Naive thymus-derived CD8-positive, alpha-beta T cell (primary cell): ENCODE measurements around the gene FXR2. TPM values are rescaled to one million over a fixed set of nuclear protein-coding genes. Genes with fewer than 3 reads are reported as not detected.
A peak's percentile ranks its signal among the peaks of the same experiment; 100 is the strongest.

Source experiments
- ATAC-seq, 2 donors: fragments of 150-1000 bp; cut with Tn5 transposase in 1 of 2; sonication (Bioruptor Pico), chemical (Tn5 transposase) in 1 of 2; 1 replicate in 1 of 2; 2 replicates in 1 of 2; pipeline ENCODE4 v1.10.0; 2021; ENCODE audit warnings: mild to moderate bottlenecking in 2 of 2, moderate library complexity in 2 of 2
- POLR2A ChIA-PET: fragments of 350-600 bp; sonication (Branson Sonifier 250); formaldehyde crosslinking; loops from one replicate; lab custom pipeline; 2021; ENCODE audit warnings: antibody characterized with exemption; lab: Charles Lee
- DNase-seq, 10 donors: peaks; one replicate each; pipeline versions ENCODE4 v3.0.0 to v3.0.0-alpha.2; 2020 to 2022
- H3K27ac Mint-ChIP-seq, 10 donors: one replicate each; pipeline ENCODE4 v1.8.0; 2020 to 2022; ENCODE audit warnings: mild to moderate bottlenecking in 10 of 10, mixed read lengths in 10 of 10, moderate library complexity in 4 of 10, inconsistent platforms in 1 of 10
- H3K27me3 Mint-ChIP-seq, 5 donors: one replicate each; pipeline ENCODE4 v1.8.0; 2021 to 2022; ENCODE audit warnings: mixed read lengths in 5 of 5
- H3K36me3 Mint-ChIP-seq, 3 donors: one replicate each; pipeline ENCODE4 v1.8.0; 2020 to 2022; ENCODE audit warnings: mixed read lengths in 3 of 3, mild to moderate bottlenecking in 2 of 3, inconsistent platforms in 1 of 3
- H3K4me1 Mint-ChIP-seq, 4 donors: one replicate each; pipeline ENCODE4 v1.8.0; 2021 to 2022; ENCODE audit warnings: mixed read lengths in 4 of 4
- H3K4me3 Mint-ChIP-seq, 10 donors: one replicate each; pipeline ENCODE4 v1.8.0; 2020 to 2022; ENCODE audit warnings: mild to moderate bottlenecking in 10 of 10, mixed read lengths in 10 of 10, moderate library complexity in 6 of 10, inconsistent platforms in 1 of 10
- H3K9me3 Mint-ChIP-seq, 9 donors: one replicate each; pipeline ENCODE4 v1.8.0; 2020 to 2022; ENCODE audit warnings: mixed read lengths in 9 of 9, mild to moderate bottlenecking in 3 of 9, inconsistent platforms in 1 of 9, moderate library complexity in 1 of 9
- polyA plus RNA-seq, 3 donors: library from polyadenylated mRNA; unstranded; fragments of 300-500 nt; fragmentation: Illumina TruSeq; gene quantifications; one replicate each; pipeline ENCODE4 v1.2.3, GENCODE V29; 2021
- total RNA-seq, 8 experiments: library from RNA in 2 of 8; stranded (reverse) in 2 of 8; gene quantifications; one replicate each; pipeline ENCODE4 v1.2.3 and lab custom pipeline; 2021 to 2026

Gene FXR2
- total and polyA plus RNA-seq, 5 experiments from 2014 or later: 11.8 to 39.0 (median 17.8) TPM

DNA sequence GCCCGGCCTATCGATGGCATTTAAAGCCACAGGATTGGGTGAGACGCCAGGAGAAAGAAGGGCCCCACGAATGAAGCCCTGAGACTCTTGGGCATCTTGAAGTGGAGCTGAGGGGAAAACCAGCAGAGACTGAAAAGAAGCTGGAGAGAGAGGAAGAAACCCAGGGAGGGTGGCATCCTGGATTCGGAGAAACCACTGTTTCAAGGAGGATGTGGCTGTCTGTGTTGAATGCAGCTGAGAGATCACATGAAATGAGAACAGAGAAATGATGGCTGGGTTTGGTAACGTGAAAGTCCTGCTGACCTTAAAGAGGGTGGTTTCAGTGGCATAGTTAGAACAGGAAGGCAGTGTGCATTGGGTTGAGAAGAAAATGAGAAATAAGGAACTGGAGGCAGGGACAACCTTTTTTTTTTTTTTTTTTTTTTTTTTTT is 62.1 kb downstream of the FXR2 start:
- Mint-ChIP-seq H3K4me1 (peaks cover 39 to 78% (median 72%) of the 10 kb centered on the region in 4 donors), H3K36me3 (peaks cover 0 to 13% (median 0%) of the 10 kb centered on the region in 3 donors), H3K27me3 (no peaks in the 10 kb centered on the region), H3K9me3 (no peaks in the 10 kb centered on the region), H3K4me3 (peak overlapping the region; percentile 42 to 88 (median 75)), H3K27ac (peak overlapping the region; percentile 78 to 97 (median 90))
- POLR2A ChIA-PET: interaction anchor here (0.6 to 1.5 kb wide), 17 partner anchors 9 to 202 kb away, joined by 3 to 13 read pairs (median 5); partner anchors contain the start of genes SENP3, SPEM3 and TMEM256
- ATAC-seq (peak; percentile 47 to 71), DNase-seq (peak in 6 of 10 donors; percentile 37 to 75 (median 42))

DNA sequence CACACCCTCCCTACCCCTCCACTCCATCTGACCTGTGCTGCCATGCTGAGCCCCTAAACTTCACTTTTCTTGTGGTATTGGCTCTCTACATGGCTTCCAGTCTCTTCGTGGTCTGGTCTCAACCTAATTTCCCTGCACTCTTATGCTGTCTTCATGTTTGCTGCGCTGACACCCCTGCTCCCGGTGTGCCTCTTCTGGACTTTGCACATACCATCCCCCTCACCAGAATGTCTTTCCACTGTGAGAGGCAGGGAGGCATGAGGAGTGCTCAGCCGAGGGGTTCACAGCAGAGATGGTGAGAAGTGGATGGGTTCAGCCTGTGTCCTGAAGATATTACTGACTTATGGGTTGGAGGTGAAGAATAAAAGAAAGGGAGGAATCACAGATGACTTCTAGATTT is 63.3 kb downstream of the FXR2 start:
- Mint-ChIP-seq H3K4me1 (peaks cover 39 to 73% (median 71%) of the 10 kb centered on the region in 4 donors), H3K27ac (peak overlapping the region; percentile 66 to 97 (median 90)), H3K27me3 (no peaks in the 10 kb centered on the region), H3K4me3 (peak overlapping the region in 9 of 10 donors; percentile 10 to 76 (median 57)), H3K9me3 (no peaks in the 10 kb centered on the region), H3K36me3 (peaks cover 0 to 10% (median 0%) of the 10 kb centered on the region in 3 donors)
- ATAC-seq: no peak
- POLR2A ChIA-PET: interaction anchor here (1.1 to 1.5 kb wide), 2 partner anchors 10 to 36 kb away, joined by 6 to 13 read pairs; partner anchors contain the start of gene SENP3
- DNase-seq: no peak

DNA sequence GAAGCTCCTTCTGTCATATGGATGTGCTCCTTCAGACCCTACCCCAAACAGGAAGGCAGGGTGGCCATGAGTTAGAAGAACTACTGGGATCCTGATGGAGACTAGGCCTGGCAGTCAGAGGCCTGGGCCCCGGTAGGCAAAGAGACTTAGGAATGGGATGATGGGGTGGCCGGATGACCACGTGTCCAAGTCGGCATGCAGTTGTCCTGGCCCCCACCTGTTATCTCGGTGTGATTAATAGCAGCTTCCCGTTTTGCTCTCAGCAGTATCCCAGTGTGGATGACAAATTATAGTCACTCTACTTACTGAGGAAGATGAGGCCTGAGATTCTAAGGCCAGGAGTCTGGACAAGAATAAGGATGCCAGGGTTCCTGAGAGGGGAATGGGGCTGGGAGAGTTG is 64.4 kb downstream of the FXR2 start:
- Mint-ChIP-seq H3K4me1 (peaks cover 35 to 67% (median 64%) of the 10 kb centered on the region in 4 donors), H3K36me3 (peaks cover 0 to 8% (median 0%) of the 10 kb centered on the region in 3 donors), H3K27me3 (no peaks in the 10 kb centered on the region), H3K9me3 (no peaks in the 10 kb centered on the region), H3K4me3 (peak overlapping the region; percentile 72 to 92 (median 84)), H3K27ac (peak overlapping the region; percentile 35 to 96 (median 92))
- ATAC-seq: no peak
- POLR2A ChIA-PET: interaction anchor here (0.9 to 2.9 kb wide), 10 partner anchors 8 to 194 kb away, joined by 3 to 21 read pairs (median 4); partner anchors contain the start of genes POLR2A, SENP3, TNFSF13 and TP53
- DNase-seq: no peak

DNA sequence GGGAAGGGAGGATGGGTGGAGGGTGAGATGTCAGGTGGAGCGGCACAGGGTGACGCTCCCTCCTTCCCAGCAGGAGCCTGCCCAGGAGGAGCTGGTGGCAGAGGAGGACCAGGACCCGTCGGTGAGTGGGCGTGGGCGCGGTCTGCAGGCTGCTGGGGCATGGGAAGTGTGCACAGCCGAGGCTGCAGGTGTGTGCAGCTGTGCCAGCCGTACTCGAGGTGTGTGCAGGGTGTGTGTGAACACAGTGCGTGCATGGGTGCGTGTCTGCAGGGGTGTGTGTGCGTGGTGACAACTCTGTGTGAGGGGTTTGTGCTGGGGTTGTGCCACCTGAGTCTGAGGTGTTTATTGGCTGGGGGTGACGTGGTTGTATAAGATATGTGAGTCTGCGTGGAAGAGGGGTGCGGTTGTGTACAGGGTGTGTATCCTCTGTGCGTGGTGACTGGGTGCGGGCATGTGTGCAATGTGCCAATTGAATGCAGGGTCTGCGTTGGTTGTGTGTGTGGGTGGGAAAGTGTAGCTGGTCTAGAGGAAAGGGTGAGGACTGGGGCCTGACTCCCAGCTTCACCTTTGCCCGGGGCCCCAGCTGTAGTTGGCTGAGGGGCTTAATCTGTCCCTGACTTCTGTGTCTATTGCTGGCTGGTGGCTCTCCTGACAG is 65.2 kb downstream of the FXR2 start:
- no peaks in the 10 kb centered on the region for H3K27me3 Mint-ChIP-seq
- POLR2A ChIA-PET: interaction anchor here (0.6 to 2.9 kb wide), 20 partner anchors 8 to 698 kb away, joined by 3 to 21 read pairs (median 4); partner anchors contain the start of genes CTC1, POLR2A, SENP3 and TNFSF13
- peaks cover 0 to 8% (median 0%) of the 10 kb centered on the region in 3 donors for H3K36me3 Mint-ChIP-seq
- H3K4me1 Mint-ChIP-seq: peaks cover 30 to 60% (median 58%) of the 10 kb centered on the region in 4 donors
- ATAC-seq: peak; percentile 52 to 63
- peak overlapping the region; percentile 66 to 96 (median 92) for H3K27ac Mint-ChIP-seq
- peak in 9 of 10 donors; percentile 22 to 73 (median 44) for DNase-seq
- H3K4me3 Mint-ChIP-seq: peak overlapping the region; percentile 72 to 92 (median 84)
- H3K9me3 Mint-ChIP-seq: no peaks in the 10 kb centered on the region

DNA sequence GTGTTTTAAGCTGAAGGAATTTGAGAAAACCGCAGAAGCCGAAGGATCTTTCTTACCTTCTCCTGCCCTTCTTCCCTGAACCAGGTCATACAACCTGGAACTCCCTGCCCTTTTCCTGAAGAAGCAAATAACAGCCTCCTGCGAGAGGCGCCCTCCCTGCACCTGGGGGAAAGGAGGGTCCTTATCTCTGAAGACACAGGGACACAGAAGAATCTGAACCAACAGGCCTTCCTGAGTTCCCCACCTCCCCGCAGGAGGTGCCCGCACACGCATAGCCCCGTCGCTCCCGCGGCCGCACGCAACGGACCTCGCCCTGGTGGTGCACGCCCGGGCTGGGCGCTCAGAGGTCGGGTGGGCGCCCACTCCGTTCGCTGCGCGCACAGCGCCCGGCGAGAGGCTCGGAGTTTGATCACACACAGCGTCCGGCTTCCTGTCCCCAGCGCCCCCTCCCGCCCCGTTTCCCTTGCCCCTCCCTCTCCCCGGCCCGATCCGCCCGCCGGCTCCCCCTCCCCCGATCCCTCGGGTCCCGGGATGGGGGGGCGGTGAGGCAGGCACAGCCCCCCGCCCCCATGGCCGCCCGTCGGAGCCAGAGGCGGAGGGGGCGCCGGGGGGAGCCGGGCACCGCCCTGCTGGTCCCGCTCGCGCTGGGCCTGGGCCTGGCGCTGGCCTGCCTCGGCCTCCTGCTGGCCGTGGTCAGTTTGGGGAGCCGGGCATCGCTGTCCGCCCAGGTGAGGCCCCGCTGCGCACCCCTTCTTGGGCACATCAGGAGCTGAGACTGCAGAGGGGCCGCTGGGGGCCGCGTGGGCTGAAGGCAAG is 65.9 kb downstream of the FXR2 start, which contains the start of gene TNFSF12:
Gene TNFSF12 (plus strand): TSS at position 474 of the 816 bp plus-strand sequence. CDS start 96 bp downstream, at position 570.
- POLR2A ChIA-PET: interaction anchor here (0.6 to 2.9 kb wide), 20 partner anchors 9 to 699 kb away, joined by 3 to 21 read pairs (median 4); partner anchors contain the start of genes CTC1, POLR2A, SENP3 and TP53

DNA sequence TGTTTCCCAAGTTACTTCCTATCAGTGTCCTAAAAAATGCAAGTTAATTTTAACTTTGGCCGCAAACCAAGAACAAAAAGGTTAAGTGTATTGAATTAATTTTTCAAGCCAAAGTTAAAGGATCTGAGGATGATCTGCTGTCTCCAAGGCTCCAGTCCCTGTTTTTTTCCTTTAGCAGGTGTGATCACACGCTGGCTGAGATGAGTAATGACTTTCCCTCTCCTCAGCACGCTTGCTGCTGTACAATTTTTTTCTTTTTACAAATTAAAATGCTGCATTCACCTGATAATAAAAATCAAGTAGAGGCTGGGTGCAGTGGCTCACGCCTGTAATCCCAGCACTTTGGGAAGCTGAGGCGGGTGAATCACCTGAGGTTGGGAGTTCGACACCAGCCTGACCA is 69.8 kb downstream of the FXR2 start:
- Mint-ChIP-seq H3K27ac (no peak overlapping the region), H3K36me3 (no peaks in the 10 kb centered on the region), H3K9me3 (no peaks in the 10 kb centered on the region), H3K4me1 (peaks cover 12 to 21% (median 17%) of the 10 kb centered on the region in 4 donors), H3K27me3 (no peaks in the 10 kb centered on the region), H3K4me3 (no peak overlapping the region)
- ATAC-seq (no peak), DNase-seq (no peak)
- POLR2A ChIA-PET: interaction anchor here (2.4 kb wide), 1 partner anchor 16 kb away, joined by 7 read pairs; the partner anchor contains the start of gene SENP3

More for the DNA sequence above, 65.9 kb downstream of the FXR2 start, which contains the start of gene TNFSF12:
- Mint-ChIP-seq H3K4me3 (peak within 1 kb of the TSS; percentile 72 to 92 (median 88)), H3K27ac (peak within 1 kb of the TSS; percentile 66 to 96 (median 94)), H3K4me1 (peaks cover 28 to 57% (median 54%) of the 10 kb centered on the region in 4 donors), H3K36me3 (peaks cover 0 to 7% (median 0%) of the 10 kb centered on the region in 3 donors), H3K9me3 (no peaks in the 10 kb centered on the region), H3K27me3 (no peaks in the 10 kb centered on the region)
- peak; percentile 33 to 71 for ATAC-seq
- peak in 8 of 10 donors; percentile 34 to 79 (median 52) for DNase-seq

Other genes starting within 250 kb of the FXR2 start
- gene TNK1, start 233.8 kb downstream of the FXR2 start, total RNA-seq: 10 to 100 TPM; 20.8 to 23.1 TPM
- gene TNK1, start 233.8 kb downstream of the FXR2 start, polyA plus RNA-seq: 1 to 10 TPM; 5.8 to 8.5 (median 7.6) TPM
- 10 to 100 TPM; 75.8 to 79.4 TPM for gene PLSCR3, start 220.4 kb downstream of the FXR2 start, total RNA-seq
- gene PLSCR3, start 220.4 kb downstream of the FXR2 start, polyA plus RNA-seq: 100 to 1,000 TPM in 2 of 3 donors, 10 to 100 TPM in 1; 90.5 to 152 (median 125) TPM
- 10 to 100 TPM; 45.4 to 50.9 TPM for gene TMEM256, start 210.8 kb downstream of the FXR2 start, total RNA-seq
- 10 to 100 TPM; 62.6 to 96.5 (median 81.4) TPM for gene TMEM256, start 210.8 kb downstream of the FXR2 start, polyA plus RNA-seq
- gene NLGN2, start 207.1 kb downstream of the FXR2 start, total RNA-seq: 10 to 100 TPM; 12.3 to 14.7 TPM
- gene NLGN2, start 207.1 kb downstream of the FXR2 start, polyA plus RNA-seq: under 1 TPM; 0.03 to 0.23 (median 0.08) TPM
- not detected for gene SPEM1, start 194.6 kb downstream of the FXR2 start, total RNA-seq
- not detected for gene SPEM1, start 194.6 kb downstream of the FXR2 start, polyA plus RNA-seq
- gene SPEM2, start 189.3 kb downstream of the FXR2 start, total RNA-seq: not detected
- gene SPEM2, start 189.3 kb downstream of the FXR2 start, polyA plus RNA-seq: not detected
- not detected for gene SPEM3, start 186.0 kb downstream of the FXR2 start, total RNA-seq
- gene SPEM3, start 186.0 kb downstream of the FXR2 start, polyA plus RNA-seq: not detected
- 10 to 100 TPM; 12.2 to 12.8 TPM for gene TMEM102, start 179.5 kb downstream of the FXR2 start, total RNA-seq
- gene TMEM102, start 179.5 kb downstream of the FXR2 start, polyA plus RNA-seq: 10 to 100 TPM in 2 of 3 donors, 1 to 10 TPM in 1; 9.8 to 19.1 (median 12.1) TPM
- 1 to 10 TPM; 2.4 to 3.0 TPM for gene FGF11, start 175.4 kb downstream of the FXR2 start, total RNA-seq
- under 1 TPM; 0.10 to 0.32 (median 0.22) TPM for gene FGF11, start 175.4 kb downstream of the FXR2 start, polyA plus RNA-seq
- 1 to 10 TPM; 5.4 to 7.3 TPM for gene CHRNB1, start 169.8 kb downstream of the FXR2 start, total RNA-seq
- gene CHRNB1, start 169.8 kb downstream of the FXR2 start, polyA plus RNA-seq: 10 to 100 TPM; 18.1 to 24.5 (median 24.3) TPM
- 100 to 1,000 TPM; 101 to 104 TPM for gene ZBTB4, start 135.3 kb downstream of the FXR2 start, total RNA-seq
- 10 to 100 TPM; 16.8 to 28.4 (median 19.7) TPM for gene ZBTB4, start 135.3 kb downstream of the FXR2 start, polyA plus RNA-seq
- gene SLC35G6, start 133.5 kb downstream of the FXR2 start, total RNA-seq: not detected
- not detected for gene SLC35G6, start 133.5 kb downstream of the FXR2 start, polyA plus RNA-seq
- 100 to 1,000 TPM; 186 to 193 TPM for gene POLR2A, start 130.5 kb downstream of the FXR2 start, total RNA-seq
- 10 to 100 TPM; 31.1 to 68.0 (median 47.3) TPM for gene POLR2A, start 130.5 kb downstream of the FXR2 start, polyA plus RNA-seq
- 10 to 100 TPM; 25.7 to 26.6 TPM for gene TNFSF12, start 65.8 kb downstream of the FXR2 start, total RNA-seq
- gene TNFSF12, start 65.8 kb downstream of the FXR2 start, polyA plus RNA-seq: 10 to 100 TPM; 19.3 to 28.6 (median 25.8) TPM
- 1 to 10 TPM; 2.9 to 3.0 TPM for gene TNFSF13, start 56.1 kb downstream of the FXR2 start, total RNA-seq
- 1 to 10 TPM; 1.2 to 3.7 (median 2.1) TPM for gene TNFSF13, start 56.1 kb downstream of the FXR2 start, polyA plus RNA-seq
- 10 to 100 TPM; 48.0 to 56.8 TPM for gene SENP3, start 53.0 kb downstream of the FXR2 start, total RNA-seq
- gene SENP3, start 53.0 kb downstream of the FXR2 start, polyA plus RNA-seq: 10 to 100 TPM; 13.8 to 14.1 (median 14.0) TPM
- gene CD68, start 35.3 kb downstream of the FXR2 start, total RNA-seq: 1 to 10 TPM; 4.4 to 4.6 TPM
- under 1 TPM; 0.15 to 0.59 (median 0.31) TPM for gene CD68, start 35.3 kb downstream of the FXR2 start, polyA plus RNA-seq
- 10 to 100 TPM; 25.6 to 31.8 TPM for gene MPDU1, start 31.0 kb downstream of the FXR2 start, total RNA-seq
- gene MPDU1, start 31.0 kb downstream of the FXR2 start, polyA plus RNA-seq: 10 to 100 TPM; 33.9 to 48.9 (median 41.3) TPM
- gene SOX15, start 24.8 kb downstream of the FXR2 start, total RNA-seq: under 1 TPM; 0.55 to 0.93 TPM
- gene SOX15, start 24.8 kb downstream of the FXR2 start, polyA plus RNA-seq: not detected
- gene SAT2, start 12.9 kb upstream of the FXR2 start, total RNA-seq: 10 to 100 TPM; 74.8 to 76.6 TPM
- 10 to 100 TPM; 38.5 to 40.0 (median 39.4) TPM for gene SAT2, start 12.9 kb upstream of the FXR2 start, polyA plus RNA-seq
- gene SHBG, start 15.2 kb upstream of the FXR2 start, total RNA-seq: not detected
- gene SHBG, start 15.2 kb upstream of the FXR2 start, polyA plus RNA-seq: not detected
- gene ATP1B2, start 36.0 kb upstream of the FXR2 start, total RNA-seq: under 1 TPM; 0.36 to 0.96 TPM
- gene ATP1B2, start 36.0 kb upstream of the FXR2 start, polyA plus RNA-seq: under 1 TPM in 2 of 3 donors, not detected in 1; 0.17 to 0.57 TPM
- 100 to 1,000 TPM; 113 to 116 TPM for gene TP53, start 72.6 kb upstream of the FXR2 start, total RNA-seq
- 10 to 100 TPM; 21.7 to 33.0 (median 28.0) TPM for gene TP53, start 72.6 kb upstream of the FXR2 start, polyA plus RNA-seq
- 10 to 100 TPM in 1 of 2 experiments, 1 to 10 TPM in 1; 9.8 to 11.6 TPM for gene WRAP53, start 73.6 kb upstream of the FXR2 start, total RNA-seq
- gene WRAP53, start 73.6 kb upstream of the FXR2 start, polyA plus RNA-seq: 10 to 100 TPM; 10.5 to 14.1 (median 13.9) TPM
- not detected for gene EFNB3, start 90.3 kb upstream of the FXR2 start, total RNA-seq
- not detected for gene EFNB3, start 90.3 kb upstream of the FXR2 start, polyA plus RNA-seq
- not detected for gene DNAH2, start 102.8 kb upstream of the FXR2 start, total RNA-seq
- not detected for gene DNAH2, start 102.8 kb upstream of the FXR2 start, polyA plus RNA-seq
- 100 to 1,000 TPM; 113 TPM for gene KDM6B, start 219.3 kb upstream of the FXR2 start, total RNA-seq
- 1 to 10 TPM in 2 of 3 donors, under 1 TPM in 1; 0.28 to 1.2 (median 1.0) TPM for gene KDM6B, start 219.3 kb upstream of the FXR2 start, polyA plus RNA-seq
- gene TMEM88, start 240.2 kb upstream of the FXR2 start, total RNA-seq: 1 to 10 TPM; 6.9 to 7.2 TPM
- gene TMEM88, start 240.2 kb upstream of the FXR2 start, polyA plus RNA-seq: not detected
- gene NAA38, start 242.7 kb upstream of the FXR2 start, total RNA-seq: 10 to 100 TPM; 16.0 to 24.1 TPM
- gene NAA38, start 242.7 kb upstream of the FXR2 start, polyA plus RNA-seq: 100 to 1,000 TPM; 125 to 169 (median 152) TPM
- gene CYB5D1, start 243.1 kb upstream of the FXR2 start, total RNA-seq: 1 to 10 TPM; 8.5 to 9.8 TPM
- 1 to 10 TPM; 3.5 to 6.0 (median 5.1) TPM for gene CYB5D1, start 243.1 kb upstream of the FXR2 start, polyA plus RNA-seq